Large intestine (tissue), 3 donors: ENCODE results near the gene TASP1. TPM values are rescaled to one million over a fixed set of nuclear protein-coding genes. Genes with fewer than 3 reads are reported as not detected.
"Not testable (repeated sequence)": the region's sequence is repeated elsewhere in the genome, so short reads cannot be mapped to it uniquely, and the experiment has no call there.

Experiments used
- DNase-seq, 2 donors: peaks; one replicate each; pipeline versions ENCODE4 v3.0.0 to v3.0.0-alpha.2; 2013
- H3K27ac ChIP-seq: one replicate; pipeline ENCODE4 v1.5.1; 2013; ENCODE audit warnings: low read length
- H3K27me3 ChIP-seq: 2 replicates; pipeline ENCODE4 v1.6.1; 2013; ENCODE audit warnings: low read length; ENCODE audit not compliant: control insufficient read depth, insufficient read depth
- H3K36me3 ChIP-seq: 2 replicates; pipeline ENCODE4 v1.6.1; 2013; ENCODE audit warnings: low read length; ENCODE audit not compliant: control insufficient read depth, insufficient read depth
- H3K4me1 ChIP-seq: one replicate; pipeline ENCODE4 v1.6.1; 2013; ENCODE audit warnings: low read length; ENCODE audit not compliant: control insufficient read depth, insufficient read depth
- H3K4me3 ChIP-seq: one replicate; pipeline ENCODE4 v1.5.1; 2013; ENCODE audit warnings: low read length
- H3K9me3 ChIP-seq: one replicate; pipeline ENCODE4 v1.6.1; 2013; ENCODE audit warnings: mild to moderate bottlenecking, low read depth, low read length, moderate library complexity; ENCODE audit not compliant: control insufficient read depth
- WGBS: methylation state at CpG from one replicate; pipeline ENCODE4 v1.1.5; 2013; ENCODE audit warnings: low lambda C conversion rate; ENCODE audit not compliant: insufficient coverage; 5-methylcytosine and 5-hydroxymethylcytosine counted together
- polyA plus RNA-seq: library from polyadenylated mRNA; unstranded; fragments of 120-200 nt; gene quantifications from one replicate; pipeline ENCODE4 v1.2.1, GENCODE V29; 2013

TASP1 gene
- polyA plus RNA-seq, 1 donor: 12.8 TPM

GRCh38 chr20:13510837-13511488 lies 127.8 kb downstream of the TASP1 start:
- Histone ChIP-seq H3K36me3 (peaks cover 3% of the 10 kb centered on the region), H3K27ac (no peak overlapping the region), H3K4me3 (no peak overlapping the region), H3K4me1 (no peaks in the 10 kb centered on the region), H3K9me3 (peaks cover 3% of the 10 kb centered on the region), H3K27me3 (no peaks in the 10 kb centered on the region)
- 100% methylated on average over 1 of the region's 6 CpGs for WGBS
- DNase-seq: no peak

- no peaks in the 10 kb centered on the region for H3K4me1 ChIP-seq
- no peaks in the 10 kb centered on the region for H3K27me3 ChIP-seq
- DNase-seq: no peak
- no peak overlapping the region for H3K27ac ChIP-seq
- no peak overlapping the region for H3K4me3 ChIP-seq
- WGBS: no CpG with 5 or more reads among the region's 3 CpGs
- peaks cover 6% of the 10 kb centered on the region for H3K36me3 ChIP-seq
- H3K9me3 ChIP-seq: peaks cover 8% of the 10 kb centered on the region
Measured at GRCh38 chr20:13507646-13508045, 131.1 kb downstream of the TASP1 start.

- H3K4me3 ChIP-seq: no peak overlapping the region
- DNase-seq: no peak
- H3K27me3 ChIP-seq: no peaks in the 10 kb centered on the region
- no peaks in the 10 kb centered on the region for H3K4me1 ChIP-seq
- 100% methylated on average over 2 of the region's 3 CpGs for WGBS
- peaks cover 30% of the 10 kb centered on the region for H3K9me3 ChIP-seq
- no peak overlapping the region for H3K27ac ChIP-seq
- H3K36me3 ChIP-seq: peaks cover 8% of the 10 kb centered on the region
Measured at GRCh38 chr20:13501500-13501899, 137.2 kb downstream of the TASP1 start.

GRCh38 chr20:13494019-13494418 lies 144.7 kb downstream of the TASP1 start:
- H3K36me3 ChIP-seq: no peaks in the 10 kb centered on the region
- no peak overlapping the region for H3K4me3 ChIP-seq
- no peaks in the 10 kb centered on the region for H3K9me3 ChIP-seq
- DNase-seq: no peak
- H3K4me1 ChIP-seq: no peaks in the 10 kb centered on the region
- no peak overlapping the region for H3K27ac ChIP-seq
- no peaks in the 10 kb centered on the region for H3K27me3 ChIP-seq

- DNase-seq: no peak
- no peaks in the 10 kb centered on the region for H3K4me1 ChIP-seq
- no peaks in the 10 kb centered on the region for H3K36me3 ChIP-seq
- H3K4me3 ChIP-seq: no peak overlapping the region
- no peaks in the 10 kb centered on the region for H3K9me3 ChIP-seq
- WGBS: 50% methylated on average over 2 of the region's 2 CpGs
- no peak overlapping the region for H3K27ac ChIP-seq
- H3K27me3 ChIP-seq: no peaks in the 10 kb centered on the region
Measured at GRCh38 chr20:13493143-13493542, 145.6 kb downstream of the TASP1 start.

- Histone ChIP-seq H3K27ac (no peak overlapping the region), H3K4me1 (no peaks in the 10 kb centered on the region), H3K27me3 (no peaks in the 10 kb centered on the region), H3K36me3 (no peaks in the 10 kb centered on the region), H3K4me3 (no peak overlapping the region), H3K9me3 (no peaks in the 10 kb centered on the region)
- no peak for DNase-seq
- 100% methylated on average over 1 of the region's 3 CpGs for WGBS
Measured at GRCh38 chr20:13492001-13492481, 146.7 kb downstream of the TASP1 start.

GRCh38 chr20:13487202-13487601 lies 151.5 kb downstream of the TASP1 start:
- Histone ChIP-seq H3K27ac (no peak overlapping the region), H3K9me3 (no peaks in the 10 kb centered on the region), H3K36me3 (peaks cover 6% of the 10 kb centered on the region), H3K4me1 (no peaks in the 10 kb centered on the region), H3K27me3 (no peaks in the 10 kb centered on the region), H3K4me3 (no peak overlapping the region)
- no peak for DNase-seq
- WGBS: no CpG with 5 or more reads among the region's 3 CpGs

- Histone ChIP-seq H3K27me3 (no peaks in the 10 kb centered on the region), H3K27ac (no peak overlapping the region), H3K4me3 (no peak overlapping the region), H3K4me1 (no peaks in the 10 kb centered on the region), H3K9me3 (no peaks in the 10 kb centered on the region), H3K36me3 (peaks cover 9% of the 10 kb centered on the region)
- WGBS: 94% methylated on average over 4 of the region's 5 CpGs
- no peak for DNase-seq
Measured at GRCh38 chr20:13486694-13487093, 152.0 kb downstream of the TASP1 start.

- DNase-seq: no peak
- no peaks in the 10 kb centered on the region for H3K9me3 ChIP-seq
- H3K36me3 ChIP-seq: peaks cover 16% of the 10 kb centered on the region
- H3K27ac ChIP-seq: no peak overlapping the region
- no peak overlapping the region for H3K4me3 ChIP-seq
- WGBS: 94% methylated on average over 2 of the region's 3 CpGs
- H3K27me3 ChIP-seq: no peaks in the 10 kb centered on the region
- no peaks in the 10 kb centered on the region for H3K4me1 ChIP-seq
Measured at GRCh38 chr20:13485576-13485975, 153.2 kb downstream of the TASP1 start.

- not testable (repeated sequence) for H3K4me3 ChIP-seq, H3K4me1 ChIP-seq, H3K27me3 ChIP-seq, H3K27ac ChIP-seq, DNase-seq, H3K9me3 ChIP-seq
- peaks cover 16% of the 10 kb centered on the region for H3K36me3 ChIP-seq
- 100% methylated on average over 1 of the region's 1 CpG for WGBS
Measured at GRCh38 chr20:13485019-13485418, 153.7 kb downstream of the TASP1 start.

GRCh38 chr20:13483472-13483871 lies 155.3 kb downstream of the TASP1 start:
- H3K27me3 ChIP-seq, DNase-seq, H3K4me3 ChIP-seq, H3K9me3 ChIP-seq, H3K27ac ChIP-seq, H3K4me1 ChIP-seq: not testable (repeated sequence)
- WGBS: no CpG with 5 or more reads among the region's 1 CpG
- H3K36me3 ChIP-seq: peaks cover 16% of the 10 kb centered on the region
